NOMO-1 treated with dmso at 0.1 percent for 144 hours (cell line): ENCODE results near the gene MYH10.

Experiments
- DNase-seq: peaks from one replicate; lab custom pipeline; 2025; ENCODE audit not compliant: unreplicated experiment; lab: John Stamatoyannopoulos, UW

The MYH10 gene

DNA sequence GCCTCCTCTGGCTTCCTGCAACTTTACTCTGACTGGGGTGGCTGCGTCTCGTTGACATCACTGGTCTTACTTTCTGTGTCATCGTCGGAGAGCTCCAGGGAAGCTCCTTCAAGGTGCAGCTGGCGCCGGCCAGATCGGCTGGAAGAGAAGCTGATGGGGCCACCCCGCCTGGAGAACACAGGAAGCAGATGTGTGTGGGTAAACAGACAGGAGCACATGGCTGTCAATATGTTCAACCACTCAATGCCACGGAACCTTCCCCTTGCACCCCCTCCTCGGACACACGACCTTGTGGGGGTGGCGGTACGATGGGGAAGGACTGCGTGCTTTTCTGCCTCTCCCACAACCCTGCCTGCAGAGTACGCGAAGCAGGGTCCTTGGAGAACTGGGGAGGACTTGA, 154.7 kb downstream of the MYH10 start:
- DNase-seq: no peak

GRCh38 chr17:8475227-8475626, 155.3 kb downstream of the MYH10 start:
- DNase-seq: no peak

DNA sequence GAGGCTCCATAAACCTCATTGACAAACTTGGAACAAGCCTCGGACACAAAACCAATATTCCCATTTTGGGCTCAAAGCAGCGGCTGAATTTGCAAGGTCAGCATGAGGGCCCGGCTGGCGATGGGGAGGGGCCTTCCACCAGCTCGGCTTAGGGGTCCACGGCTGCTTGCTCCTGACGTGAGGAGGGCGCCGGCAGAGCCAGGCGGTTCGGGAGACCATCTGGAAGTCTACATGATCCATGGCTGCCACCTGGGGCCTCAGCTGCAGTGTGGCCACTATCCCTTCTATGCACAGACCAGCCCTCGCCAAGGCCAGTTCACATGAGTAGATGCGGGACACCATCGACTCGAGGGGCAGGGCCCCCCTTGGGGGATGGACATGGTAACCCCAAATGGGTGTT, 155.7 kb downstream of the MYH10 start:
- DNase-seq: no peak

GRCh38 chr17:8473451-8474192, 156.9 kb downstream of the MYH10 start:
- no peak for DNase-seq

- DNase-seq: no peak
These were observed 157.9 kb downstream of the MYH10 start for GRCh38 chr17:8472663-8473062.

DNA sequence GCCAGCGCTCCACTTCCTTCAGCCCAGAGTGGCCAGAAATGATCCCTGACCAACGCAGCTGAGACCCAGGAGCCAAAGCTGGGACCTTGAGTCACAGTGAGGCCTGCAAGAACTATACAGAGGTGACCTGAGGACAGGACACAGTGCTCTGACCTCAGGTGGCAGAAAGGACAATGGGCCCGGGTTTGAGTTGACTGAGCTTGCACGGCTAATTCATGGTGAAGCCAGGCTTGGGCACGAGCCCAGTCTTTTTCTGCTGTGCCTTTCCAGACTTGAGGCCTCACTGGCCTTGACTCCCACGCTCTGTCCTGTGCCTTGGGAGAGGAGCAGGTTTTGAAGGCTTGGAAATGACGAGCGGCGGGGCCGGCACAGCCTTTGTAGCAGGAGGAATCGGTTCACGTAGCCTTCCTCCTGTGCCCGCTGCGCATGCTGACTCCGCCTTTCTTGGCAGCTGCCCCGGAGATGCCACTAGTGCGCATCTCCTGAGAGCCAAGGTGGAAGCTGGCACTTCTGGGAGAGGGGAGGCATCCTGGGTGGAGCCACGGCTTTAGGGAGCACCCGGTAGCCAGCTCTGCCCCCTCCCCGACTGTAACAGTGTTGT, 160.0 kb downstream of the MYH10 start:
- no peak for DNase-seq

DNA sequence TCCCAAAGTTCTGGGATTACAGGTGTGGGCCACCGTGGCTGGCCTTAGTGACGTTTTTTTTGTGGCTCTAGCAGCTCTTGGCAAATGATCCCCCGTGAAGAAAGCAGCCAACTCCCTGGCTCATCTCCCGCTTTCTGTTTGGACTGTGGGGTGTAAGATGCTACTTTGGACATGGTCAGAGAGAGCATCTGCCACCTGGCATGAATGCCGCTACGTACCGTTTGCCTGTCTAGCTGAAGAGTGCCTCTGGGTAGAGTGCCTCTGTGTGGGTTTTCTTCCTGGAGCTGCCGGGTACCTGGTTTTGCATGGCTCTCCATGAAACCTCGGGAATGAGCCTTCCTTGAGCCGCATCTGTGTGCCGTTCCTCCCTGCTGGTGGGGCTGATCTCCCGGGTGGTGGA, 160.6 kb downstream of the MYH10 start:
- DNase-seq: no peak

DNA sequence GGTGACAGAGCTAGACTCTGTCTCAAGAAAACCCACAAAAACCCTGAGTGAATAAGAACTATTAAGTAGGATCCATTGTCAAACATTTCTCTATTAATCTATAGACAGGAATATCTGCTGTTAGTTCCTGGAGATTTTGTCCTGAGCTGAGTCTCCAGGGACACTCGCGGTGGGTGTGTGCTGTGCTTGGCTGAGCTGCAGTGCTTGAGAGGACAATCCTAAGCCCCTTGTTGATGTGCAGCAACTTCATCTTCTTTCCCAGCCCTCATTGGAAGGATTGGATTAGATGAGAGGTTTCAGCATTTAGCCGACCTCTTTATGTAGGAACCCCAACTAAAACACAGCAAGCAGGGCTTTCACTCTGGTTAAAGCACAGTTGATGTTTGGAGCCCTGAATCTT, 161.5 kb downstream of the MYH10 start:
- no peak for DNase-seq

DNA sequence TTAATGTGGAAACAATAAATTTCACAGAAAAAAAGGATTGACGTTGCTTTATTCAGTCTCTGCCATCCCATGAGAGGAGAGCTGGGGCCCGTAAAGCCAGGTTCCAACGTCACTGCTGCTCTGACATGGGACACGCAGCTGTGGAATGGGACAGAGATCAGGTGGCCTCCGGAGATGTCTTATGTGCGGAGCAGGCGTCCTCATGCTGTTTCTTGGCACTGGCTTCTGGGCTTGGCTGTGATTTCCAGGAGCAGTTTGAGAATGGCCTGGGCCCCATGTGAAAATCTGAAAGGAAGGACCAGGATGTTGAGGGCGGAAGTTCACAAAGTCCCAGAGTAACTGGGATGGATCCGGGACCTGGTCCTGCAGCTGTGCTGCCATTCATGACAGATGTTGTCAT, 162.4 kb downstream of the MYH10 start:
- no peak for DNase-seq

- DNase-seq: no peak
These were observed 163.0 kb downstream of the MYH10 start for GRCh38 chr17:8467527-8467926.

DNA sequence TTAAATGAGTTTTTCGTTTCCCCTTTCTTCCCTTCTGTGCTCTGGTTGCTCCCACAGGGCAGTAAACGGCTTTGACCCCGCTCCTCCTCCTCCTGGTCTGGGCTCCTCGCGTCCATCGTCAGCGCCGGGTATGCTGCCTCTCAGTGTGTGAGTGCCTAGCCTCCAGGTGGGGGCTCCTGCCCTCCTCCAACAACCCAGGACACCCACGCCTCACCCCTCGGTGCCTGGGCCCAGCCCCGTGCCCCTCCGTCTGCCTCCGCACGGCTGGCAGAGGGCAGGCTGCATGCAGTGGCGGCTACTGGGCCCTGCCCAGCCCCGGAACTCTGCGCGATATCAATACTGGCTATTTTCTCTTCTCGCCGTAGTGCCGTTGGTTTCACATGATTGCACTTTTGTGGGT, 163.7 kb downstream of the MYH10 start:
- no peak for DNase-seq

DNA sequence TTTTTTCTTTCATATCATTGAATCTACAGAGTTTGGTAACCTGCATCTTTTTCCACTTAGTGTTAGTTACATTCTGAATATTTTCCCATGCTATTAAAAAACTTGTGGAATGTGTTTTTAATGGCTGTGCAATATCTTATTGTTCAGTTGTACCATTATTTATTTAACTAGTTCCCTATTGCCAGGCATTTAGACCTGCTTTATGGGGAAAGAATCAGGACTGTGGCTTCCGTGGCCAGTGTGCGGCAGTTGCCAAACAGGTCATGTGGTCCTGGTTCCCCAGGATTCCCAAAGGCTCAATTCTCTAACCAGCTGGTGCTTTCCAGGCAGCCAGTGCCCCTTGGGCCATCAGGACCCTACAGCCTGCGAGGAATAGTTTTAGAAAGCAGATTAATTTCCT, 164.1 kb downstream of the MYH10 start:
- no peak for DNase-seq

- no peak for DNase-seq
These were observed 164.8 kb downstream of the MYH10 start for GRCh38 chr17:8465759-8466158.

- no peak for DNase-seq
These were observed 165.2 kb downstream of the MYH10 start for GRCh38 chr17:8465356-8465755.

- DNase-seq: no peak
These were observed 165.6 kb downstream of the MYH10 start for GRCh38 chr17:8464941-8465340.

GRCh38 chr17:8463099-8463498, 167.4 kb downstream of the MYH10 start:
- DNase-seq: no peak

- DNase-seq: no peak
These were observed 168.0 kb downstream of the MYH10 start for GRCh38 chr17:8462564-8462963.

DNA sequence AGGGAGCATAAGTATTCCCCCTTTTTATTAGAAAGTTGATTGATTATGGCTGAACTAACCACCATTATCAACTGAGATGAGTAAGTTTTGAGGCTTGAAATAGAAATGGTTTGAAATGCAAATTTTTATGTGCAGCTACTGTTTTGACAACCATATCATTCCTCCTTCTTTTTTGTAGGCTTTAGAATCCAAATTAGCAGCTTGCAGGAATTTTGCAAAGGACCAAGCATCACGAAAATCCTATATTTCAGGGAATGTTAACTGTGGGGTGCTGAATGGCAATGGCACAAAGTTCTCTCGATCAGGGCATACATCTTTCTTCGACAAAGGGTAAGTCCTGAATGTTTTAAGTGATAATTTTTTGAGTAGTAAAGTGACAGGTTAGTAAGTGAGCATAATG, 170.7 kb downstream of the MYH10 start:
- no peak for DNase-seq

DNA sequence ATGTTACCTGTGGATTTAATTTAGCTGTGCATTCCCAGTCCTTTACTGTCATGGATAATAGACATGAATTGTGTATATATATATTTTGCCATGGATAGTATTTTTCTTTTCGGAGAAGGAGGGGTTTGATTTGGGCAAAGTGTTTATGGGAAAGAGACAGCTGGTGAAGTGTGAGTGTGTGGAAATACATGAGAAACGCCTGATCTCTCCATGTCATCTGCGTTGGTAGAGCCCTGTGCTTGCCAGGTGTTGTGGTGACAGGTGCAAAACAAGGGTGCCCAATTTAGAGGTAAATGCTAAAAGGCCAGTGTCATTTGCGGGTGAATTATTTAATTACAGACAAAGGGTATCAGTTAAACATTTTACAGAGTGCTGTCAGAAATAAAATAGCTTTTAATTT, 171.4 kb downstream of the MYH10 start:
- no peak for DNase-seq

GRCh38 chr17:8458128-8458527, 172.4 kb downstream of the MYH10 start:
- DNase-seq: no peak

GRCh38 chr17:8455665-8456209, 174.8 kb downstream of the MYH10 start:
- no peak for DNase-seq

DNA sequence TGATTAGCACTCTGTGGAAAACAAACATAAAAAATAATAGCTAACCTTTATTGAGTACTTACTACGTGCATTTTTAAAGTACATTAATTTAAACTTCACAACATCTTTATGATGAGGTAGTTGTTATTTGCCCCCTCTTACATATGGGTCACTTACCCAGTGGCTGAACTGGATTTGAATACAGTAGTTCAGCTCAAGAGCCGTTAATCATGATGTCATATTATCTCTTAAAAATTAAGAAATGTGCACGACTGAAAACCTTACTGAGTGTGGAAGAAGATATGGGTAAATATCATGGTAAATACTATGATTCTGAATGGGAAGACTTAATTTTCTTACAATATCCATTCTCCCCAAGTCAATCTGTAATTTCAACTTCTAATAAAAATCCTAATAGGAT, 177.2 kb downstream of the MYH10 start:
- DNase-seq: no peak
